Esophagus squamous epithelium (tissue), 4 donors: ENCODE measurements around the gene PLAAT1.

Experiments used
- POLR2A ChIP-seq, 4 donors: fragments of 450-650 bp; IDR thresholded peaks; one replicate each; pipeline ENCODE4 v1.6.1; 2017; ENCODE audit warnings: antibody characterized with exemption in 4 of 4, mild to moderate bottlenecking in 4 of 4, moderate library complexity in 3 of 4
- TF ChIP-seq, protein P1 (sequence below), 6 experiments: fragments of 450-650 bp in 4 of 6; fragments of 200-600 bp in 2 of 6; sonication (generic) in 2 of 6; IDR thresholded peaks; one replicate each; pipeline ENCODE4 v1.5.1; 2016 to 2019; ENCODE audit warnings: antibody characterized with exemption in 6 of 6, mild to moderate bottlenecking in 4 of 6, moderate library complexity in 4 of 6

DNA sequence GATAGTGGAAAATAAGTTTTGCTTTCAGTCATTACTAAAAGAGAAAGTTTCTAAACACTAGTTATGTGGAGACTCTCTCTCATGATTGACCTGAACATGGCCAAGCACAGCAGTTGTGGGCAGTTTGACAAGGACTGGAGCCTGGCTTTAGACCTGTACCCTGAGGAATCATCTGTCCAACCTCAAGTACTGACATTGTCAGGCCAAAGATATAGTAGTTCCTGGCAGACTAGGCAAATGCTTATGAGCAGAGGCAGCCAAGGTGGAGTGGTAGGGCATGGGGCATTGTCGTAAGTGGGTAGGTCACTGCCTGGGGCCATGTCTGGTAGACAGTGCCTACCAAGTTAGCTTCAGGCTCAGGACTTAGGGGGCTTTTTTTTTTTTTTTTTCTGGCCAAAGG, 20.9 kb downstream of the PLAAT1 start:
- TF ChIP-seq, protein P1, sequence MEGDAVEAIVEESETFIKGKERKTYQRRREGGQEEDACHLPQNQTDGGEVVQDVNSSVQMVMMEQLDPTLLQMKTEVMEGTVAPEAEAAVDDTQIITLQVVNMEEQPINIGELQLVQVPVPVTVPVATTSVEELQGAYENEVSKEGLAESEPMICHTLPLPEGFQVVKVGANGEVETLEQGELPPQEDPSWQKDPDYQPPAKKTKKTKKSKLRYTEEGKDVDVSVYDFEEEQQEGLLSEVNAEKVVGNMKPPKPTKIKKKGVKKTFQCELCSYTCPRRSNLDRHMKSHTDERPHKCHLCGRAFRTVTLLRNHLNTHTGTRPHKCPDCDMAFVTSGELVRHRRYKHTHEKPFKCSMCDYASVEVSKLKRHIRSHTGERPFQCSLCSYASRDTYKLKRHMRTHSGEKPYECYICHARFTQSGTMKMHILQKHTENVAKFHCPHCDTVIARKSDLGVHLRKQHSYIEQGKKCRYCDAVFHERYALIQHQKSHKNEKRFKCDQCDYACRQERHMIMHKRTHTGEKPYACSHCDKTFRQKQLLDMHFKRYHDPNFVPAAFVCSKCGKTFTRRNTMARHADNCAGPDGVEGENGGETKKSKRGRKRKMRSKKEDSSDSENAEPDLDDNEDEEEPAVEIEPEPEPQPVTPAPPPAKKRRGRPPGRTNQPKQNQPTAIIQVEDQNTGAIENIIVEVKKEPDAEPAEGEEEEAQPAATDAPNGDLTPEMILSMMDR (IDR thresholded peaks at IDR 0.05) = no peak
- TF ChIP-seq POLR2A (IDR thresholded peaks at IDR 0.05) = no peak
